GF-D8 (cell line): ENCODE measurements around the gene PTPRN2.
"Not testable (repeated sequence)": the region's sequence is repeated elsewhere in the genome, so short reads cannot be mapped to it uniquely, and the experiment has no call there.

Source experiments
- DNase-seq: peaks from one replicate; lab custom pipeline; 2025; lab: John Stamatoyannopoulos, UW

PTPRN2 gene

GRCh38 chr7:158366916-158367633, 220.5 kb downstream of the PTPRN2 start:
- DNase-seq, result no peak

- DNase-seq, result no peak
Observed at GRCh38 chr7:158366346-158366745, 221.3 kb downstream of the PTPRN2 start.

GRCh38 chr7:158365267-158365666, 222.4 kb downstream of the PTPRN2 start:
- DNase-seq, result no peak

- no peak for DNase-seq
Observed at GRCh38 chr7:158364451-158364850, 223.2 kb downstream of the PTPRN2 start.

- DNase-seq, result no peak
Observed at GRCh38 chr7:158362912-158363905, 224.4 kb downstream of the PTPRN2 start.

- DNase-seq, result no peak
Observed at GRCh38 chr7:158362001-158362400, 225.6 kb downstream of the PTPRN2 start.

- DNase-seq, result no peak
Observed at GRCh38 chr7:158361326-158361946, 226.2 kb downstream of the PTPRN2 start.

GRCh38 chr7:158358926-158359645, 228.5 kb downstream of the PTPRN2 start:
- no peak for DNase-seq

- DNase-seq, result no peak
Observed at GRCh38 chr7:158357898-158358821, 229.5 kb downstream of the PTPRN2 start.

GRCh38 chr7:158357106-158357897, 230.3 kb downstream of the PTPRN2 start:
- DNase-seq, result no peak

- no peak for DNase-seq
Observed at GRCh38 chr7:158356454-158356853, 231.2 kb downstream of the PTPRN2 start.

- no peak for DNase-seq
Observed at GRCh38 chr7:158355456-158356065, 232.1 kb downstream of the PTPRN2 start.

- no peak for DNase-seq
Observed at GRCh38 chr7:158354861-158355260, 232.8 kb downstream of the PTPRN2 start.

GRCh38 chr7:158353606-158354570, 233.7 kb downstream of the PTPRN2 start:
- DNase-seq, result no peak

- not testable (repeated sequence) for DNase-seq
Observed at GRCh38 chr7:158351899-158352729, 235.5 kb downstream of the PTPRN2 start.

GRCh38 chr7:158351481-158351880, 236.1 kb downstream of the PTPRN2 start:
- no peak for DNase-seq

- DNase-seq, result no peak
Observed at GRCh38 chr7:158351051-158351450, 236.6 kb downstream of the PTPRN2 start.
